ENCODE measurements around the gene RAB31.

Gene RAB31

GRCh38 chr18:9808295-9809241 lies 100.5 kb downstream of the RAB31 start:
- H3K36me3 Mint-ChIP-seq (ENCODE audit: low read depth): no peaks in the 10 kb centered on the region
- peaks cover 5% of the 10 kb centered on the region for H3K27me3 Mint-ChIP-seq (ENCODE audit: low read depth)
- no peaks in the 10 kb centered on the region for H3K9me3 Mint-ChIP-seq
- no peak overlapping the region for H3K27ac Mint-ChIP-seq
- no peak overlapping the region for H3K4me3 Mint-ChIP-seq
- no peaks in the 10 kb centered on the region for H3K4me1 Mint-ChIP-seq (ENCODE audit: low read depth)

- Mint-ChIP-seq H3K4me3 (no peak overlapping the region), H3K4me1 (ENCODE audit: low read depth) (no peaks in the 10 kb centered on the region), H3K27me3 (ENCODE audit: low read depth) (peaks cover 5% of the 10 kb centered on the region), H3K27ac (no peak overlapping the region), H3K9me3 (no peaks in the 10 kb centered on the region), H3K36me3 (ENCODE audit: low read depth) (no peaks in the 10 kb centered on the region)
Measured at GRCh38 chr18:9809697-9810096, 101.6 kb downstream of the RAB31 start.

- Mint-ChIP-seq H3K27ac (no peak overlapping the region), H3K4me1 (ENCODE audit: low read depth) (no peaks in the 10 kb centered on the region), H3K27me3 (ENCODE audit: low read depth) (peaks cover 5% of the 10 kb centered on the region), H3K9me3 (no peaks in the 10 kb centered on the region), H3K36me3 (ENCODE audit: low read depth) (no peaks in the 10 kb centered on the region), H3K4me3 (no peak overlapping the region)
Measured at GRCh38 chr18:9810299-9810698, 102.2 kb downstream of the RAB31 start.

- Mint-ChIP-seq H3K9me3 (no peaks in the 10 kb centered on the region), H3K4me1 (ENCODE audit: low read depth) (no peaks in the 10 kb centered on the region), H3K36me3 (ENCODE audit: low read depth) (no peaks in the 10 kb centered on the region), H3K4me3 (no peak overlapping the region), H3K27ac (no peak overlapping the region), H3K27me3 (ENCODE audit: low read depth) (peaks cover 5% of the 10 kb centered on the region)
Measured at GRCh38 chr18:9810994-9811705, 103.0 kb downstream of the RAB31 start.

- no peaks in the 10 kb centered on the region for H3K9me3 Mint-ChIP-seq
- H3K4me3 Mint-ChIP-seq: no peak overlapping the region
- H3K27me3 Mint-ChIP-seq (ENCODE audit: low read depth): peaks cover 5% of the 10 kb centered on the region
- no peaks in the 10 kb centered on the region for H3K4me1 Mint-ChIP-seq (ENCODE audit: low read depth)
- H3K27ac Mint-ChIP-seq: no peak overlapping the region
- H3K36me3 Mint-ChIP-seq (ENCODE audit: low read depth): no peaks in the 10 kb centered on the region
Measured at GRCh38 chr18:9811978-9812377, 103.9 kb downstream of the RAB31 start.

- Mint-ChIP-seq H3K27me3 (ENCODE audit: low read depth) (peaks cover 15% of the 10 kb centered on the region), H3K4me1 (ENCODE audit: low read depth) (no peaks in the 10 kb centered on the region), H3K36me3 (ENCODE audit: low read depth) (no peaks in the 10 kb centered on the region), H3K27ac (no peak overlapping the region), H3K4me3 (no peak overlapping the region), H3K9me3 (no peaks in the 10 kb centered on the region)
Measured at GRCh38 chr18:9814431-9814830, 106.3 kb downstream of the RAB31 start.

GRCh38 chr18:9817286-9817685 lies 109.2 kb downstream of the RAB31 start:
- H3K4me3 Mint-ChIP-seq: no peak overlapping the region

GRCh38 chr18:9817725-9818422 lies 109.8 kb downstream of the RAB31 start:
- Mint-ChIP-seq H3K36me3 (ENCODE audit: low read depth) (no peaks in the 10 kb centered on the region), H3K4me3 (no peak overlapping the region), H3K27me3 (ENCODE audit: low read depth) (peaks cover 19% of the 10 kb centered on the region), H3K9me3 (no peaks in the 10 kb centered on the region), H3K27ac (no peak overlapping the region), H3K4me1 (ENCODE audit: low read depth) (no peaks in the 10 kb centered on the region)

More at GRCh38 chr18:9817286-9817685, 109.2 kb downstream of the RAB31 start:
- no peaks in the 10 kb centered on the region for H3K9me3 Mint-ChIP-seq
- no peaks in the 10 kb centered on the region for H3K36me3 Mint-ChIP-seq (ENCODE audit: low read depth)
- H3K27me3 Mint-ChIP-seq (ENCODE audit: low read depth): peaks cover 19% of the 10 kb centered on the region
- no peak overlapping the region for H3K27ac Mint-ChIP-seq
- no peaks in the 10 kb centered on the region for H3K4me1 Mint-ChIP-seq (ENCODE audit: low read depth)

- Mint-ChIP-seq H3K27ac (no peak overlapping the region), H3K4me1 (ENCODE audit: low read depth) (no peaks in the 10 kb centered on the region), H3K27me3 (ENCODE audit: low read depth) (peaks cover 15% of the 10 kb centered on the region), H3K36me3 (ENCODE audit: low read depth) (no peaks in the 10 kb centered on the region), H3K9me3 (no peaks in the 10 kb centered on the region), H3K4me3 (no peak overlapping the region)
Measured at GRCh38 chr18:9818423-9818734, 110.3 kb downstream of the RAB31 start.

GRCh38 chr18:9820127-9820526 lies 112.0 kb downstream of the RAB31 start:
- no peaks in the 10 kb centered on the region for H3K4me1 Mint-ChIP-seq (ENCODE audit: low read depth)
- no peaks in the 10 kb centered on the region for H3K9me3 Mint-ChIP-seq
- H3K36me3 Mint-ChIP-seq (ENCODE audit: low read depth): no peaks in the 10 kb centered on the region
- H3K4me3 Mint-ChIP-seq: no peak overlapping the region
- H3K27me3 Mint-ChIP-seq (ENCODE audit: low read depth): peaks cover 14% of the 10 kb centered on the region
- H3K27ac Mint-ChIP-seq: no peak overlapping the region

GRCh38 chr18:9820719-9821118 lies 112.6 kb downstream of the RAB31 start:
- no peak overlapping the region for H3K27ac Mint-ChIP-seq

GRCh38 chr18:9822587-9823185 lies 114.6 kb downstream of the RAB31 start:
- Mint-ChIP-seq H3K4me3 (no peak overlapping the region), H3K4me1 (ENCODE audit: low read depth) (no peaks in the 10 kb centered on the region), H3K27ac (no peak overlapping the region), H3K36me3 (ENCODE audit: low read depth) (no peaks in the 10 kb centered on the region), H3K9me3 (no peaks in the 10 kb centered on the region), H3K27me3 (ENCODE audit: low read depth) (peaks cover 14% of the 10 kb centered on the region)

More at GRCh38 chr18:9820719-9821118, 112.6 kb downstream of the RAB31 start:
- Mint-ChIP-seq H3K9me3 (no peaks in the 10 kb centered on the region), H3K4me3 (no peak overlapping the region), H3K4me1 (ENCODE audit: low read depth) (no peaks in the 10 kb centered on the region), H3K36me3 (ENCODE audit: low read depth) (no peaks in the 10 kb centered on the region), H3K27me3 (ENCODE audit: low read depth) (peaks cover 14% of the 10 kb centered on the region)

- Mint-ChIP-seq H3K36me3 (ENCODE audit: low read depth) (no peaks in the 10 kb centered on the region), H3K27ac (no peak overlapping the region), H3K4me3 (no peak overlapping the region), H3K9me3 (no peaks in the 10 kb centered on the region), H3K4me1 (ENCODE audit: low read depth) (no peaks in the 10 kb centered on the region), H3K27me3 (ENCODE audit: low read depth) (peaks cover 7% of the 10 kb centered on the region)
Measured at GRCh38 chr18:9823805-9824473, 115.8 kb downstream of the RAB31 start.

- no peak overlapping the region for H3K27ac Mint-ChIP-seq
- H3K4me1 Mint-ChIP-seq (ENCODE audit: low read depth): no peaks in the 10 kb centered on the region
- no peaks in the 10 kb centered on the region for H3K36me3 Mint-ChIP-seq (ENCODE audit: low read depth)
- H3K9me3 Mint-ChIP-seq: no peaks in the 10 kb centered on the region
- H3K27me3 Mint-ChIP-seq (ENCODE audit: low read depth): peaks cover 4% of the 10 kb centered on the region
- no peak overlapping the region for H3K4me3 Mint-ChIP-seq
Measured at GRCh38 chr18:9824474-9824832, 116.4 kb downstream of the RAB31 start.

Data from T-helper 1 cell treated with Interleukin-12 subunit alpha and Interleukin-12 subunit beta and Interleukin-4 antibody, amounts not matched to agents 30 μg/mL and 1 μg/mL, for 36 hours (primary cell).